SU-DHL-6 (cell line): ENCODE measurements around the gene SPHK1.

ENCODE experiments used
- H2AFZ ChIP-seq: fragments of 200-600 bp; sonication (generic); 2 replicates; pipeline ENCODE4 v1.6.1; 2014; ENCODE audit warnings: low read depth, mild to moderate bottlenecking, moderate library complexity, mixed read lengths, antibody characterized with exemption, low read length; ENCODE audit not compliant: severe bottlenecking
- H3F3A ChIP-seq: fragments of 200-600 bp; shearing (Covaris generic); 2 replicates; pipeline ENCODE4 v1.6.0; 2016; ENCODE audit warnings: antibody characterized with exemption, mild to moderate bottlenecking; ENCODE audit not compliant: insufficient read depth
- H3K27ac ChIP-seq: fragments of 200-600 bp; sonication (generic); 2 replicates; pipeline ENCODE4 v1.5.1; 2016; ENCODE audit warnings: low read depth, mild to moderate bottlenecking, low read length, moderate library complexity, mixed read lengths
- H3K27me3 ChIP-seq: fragments of 200-600 bp; sonication (generic), shearing (Covaris generic); 2 replicates; pipeline ENCODE4 v1.6.0; 2014; ENCODE audit warnings: mild to moderate bottlenecking, low read length
- H3K36me3 ChIP-seq: fragments of 200-600 bp; sonication (generic); 2 replicates; pipeline ENCODE4 v1.6.1; 2014; ENCODE audit warnings: mild to moderate bottlenecking, low read length, mixed read lengths
- H3K4me2 ChIP-seq: fragments of 300-600, 200-600 bp; shearing (Covaris generic), sonication (generic); 2 replicates; pipeline ENCODE4 v1.6.0; 2014; ENCODE audit warnings: low read length, low read depth, mild to moderate bottlenecking; ENCODE audit not compliant: poor library complexity, severe bottlenecking
- H3K4me3 ChIP-seq: fragments of 200-600 bp; sonication (generic); 2 replicates; pipeline ENCODE4 v1.5.1; 2014; ENCODE audit warnings: antibody characterized with exemption, low read length, mild to moderate bottlenecking, mixed read lengths; ENCODE audit not compliant: insufficient read depth, poor library complexity, severe bottlenecking
- H3K79me2 ChIP-seq: fragments of 200-600 bp; sonication (generic); 2 replicates; pipeline ENCODE4 v1.6.1; 2014; ENCODE audit warnings: mild to moderate bottlenecking, low read length, moderate library complexity; ENCODE audit not compliant: insufficient read depth
- H3K9ac ChIP-seq: fragments of 200-600 bp; sonication (generic); 2 replicates; pipeline ENCODE4 v1.7.0; 2014; ENCODE audit warnings: mild to moderate bottlenecking, low read length
- H3K9me2 ChIP-seq: fragments of 200-600 bp; sonication (generic); replicated peaks from 2 replicates; pipeline ENCODE4 v1.6.1; 2014; ENCODE audit warnings: low read length; ENCODE audit not compliant: insufficient read depth
- H3K9me3 ChIP-seq: fragments of 200-600 bp; sonication (generic); 2 replicates; pipeline ENCODE4 v1.6.1; 2014; ENCODE audit warnings: low read length, mixed read lengths; ENCODE audit not compliant: insufficient read depth
- H4K20me1 ChIP-seq: fragments of 200-600 bp; sonication (generic); 2 replicates; pipeline ENCODE4 v1.6.1; 2014; ENCODE audit warnings: low read depth, mild to moderate bottlenecking, antibody characterized with exemption, low read length, moderate library complexity, mixed read lengths
- CTCF ChIP-seq: fragments of 200-600 bp; sonication (generic); IDR thresholded peaks from one replicate; pipeline ENCODE4 v1.5.1; 2017; ENCODE audit warnings: antibody characterized with exemption, mild to moderate bottlenecking, low read length, moderate library complexity; ENCODE audit not compliant: insufficient read depth, poor library complexity, severe bottlenecking
- EZH2phosphoT487 ChIP-seq: fragments of 200-600 bp; sonication (generic), shearing (Covaris generic); conservative IDR thresholded peaks from 2 replicates; pipeline ENCODE4 v1.6.1; 2018; ENCODE audit warnings: mild to moderate bottlenecking, antibody characterized with exemption, low read length, moderate library complexity, mixed read lengths

Gene SPHK1

DNA sequence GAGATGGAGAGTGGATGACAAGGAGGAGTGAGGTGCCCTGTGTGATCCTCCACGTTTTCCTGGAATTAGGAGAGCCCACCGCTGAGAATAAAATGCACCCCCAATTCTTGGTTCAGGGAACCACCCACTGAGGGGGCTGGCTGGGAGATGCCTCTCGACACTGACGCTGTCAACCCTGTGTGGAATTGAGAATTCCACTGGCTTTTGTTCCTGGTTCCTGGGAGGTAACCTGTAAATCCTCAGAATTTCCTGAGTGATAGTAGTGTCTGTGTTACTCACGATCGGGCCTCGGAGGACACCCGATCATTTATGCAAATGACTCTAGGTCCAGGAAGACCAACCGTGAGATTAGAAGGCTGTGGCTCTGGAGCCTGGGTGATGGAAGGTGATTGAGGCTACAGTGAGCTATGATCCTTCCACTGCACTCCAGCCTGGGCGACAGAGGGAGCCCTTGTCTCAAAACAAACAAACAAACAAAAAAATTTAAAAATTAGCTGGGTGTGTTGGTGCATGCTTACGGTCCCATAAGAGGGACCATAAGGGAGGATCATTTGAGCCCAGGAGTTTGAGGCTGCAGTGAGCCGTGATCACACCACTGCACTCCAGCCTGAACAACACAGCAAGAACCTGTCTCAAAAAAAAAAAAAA lies 19.0 kb upstream of the SPHK1 start:
- Histone ChIP-seq H3K27me3 (no peaks in the 10 kb centered on the region), H2AFZ (no peak overlapping the region), H4K20me1 (no peaks in the 10 kb centered on the region), H3K4me2 (no peak overlapping the region), H3K27ac (no peak overlapping the region), H3K4me3 (no peak overlapping the region), H3K9me3 (no peaks in the 10 kb centered on the region), H3K9me2 (no peaks in the 10 kb centered on the region), H3K9ac (no peak overlapping the region), H3F3A (no peaks in the 10 kb centered on the region), H3K79me2 (no peaks in the 10 kb centered on the region), H3K36me3 (no peaks in the 10 kb centered on the region)
- TF ChIP-seq CTCF (peak; percentile 42), EZH2phosphoT487 (no peak)

GRCh38 chr17:76366247-76366646 lies 18.2 kb upstream of the SPHK1 start:
- Histone ChIP-seq H3K9ac (no peak overlapping the region), H3F3A (no peaks in the 10 kb centered on the region), H2AFZ (no peak overlapping the region), H3K9me3 (no peaks in the 10 kb centered on the region), H4K20me1 (no peaks in the 10 kb centered on the region), H3K4me3 (no peak overlapping the region), H3K27me3 (no peaks in the 10 kb centered on the region), H3K4me2 (no peak overlapping the region), H3K27ac (no peak overlapping the region), H3K36me3 (no peaks in the 10 kb centered on the region), H3K79me2 (no peaks in the 10 kb centered on the region), H3K9me2 (no peaks in the 10 kb centered on the region)
- no peak for TF ChIP-seq CTCF
- no peak for TF ChIP-seq EZH2phosphoT487

- Histone ChIP-seq H3K36me3 (no peaks in the 10 kb centered on the region), H3K79me2 (no peaks in the 10 kb centered on the region), H4K20me1 (no peaks in the 10 kb centered on the region)
Observed at GRCh38 chr17:76367642-76368041, 16.8 kb upstream of the SPHK1 start.

More at GRCh38 chr17:76367642-76368041, 16.8 kb upstream of the SPHK1 start:
- Histone ChIP-seq H3K9me2 (no peaks in the 10 kb centered on the region), H3K4me3 (no peak overlapping the region), H3K27me3 (no peaks in the 10 kb centered on the region), H3K9me3 (no peaks in the 10 kb centered on the region), H2AFZ (no peak overlapping the region), H3F3A (no peaks in the 10 kb centered on the region), H3K27ac (no peak overlapping the region), H3K9ac (no peak overlapping the region), H3K4me2 (no peak overlapping the region)
- TF ChIP-seq EZH2phosphoT487 (no peak), CTCF (no peak)
